Left lung (tissue), 10 donors: ENCODE measurements around the gene HBD. TPM values are rescaled to one million over a fixed set of nuclear protein-coding genes. Genes with fewer than 3 reads are reported as not detected.

Experiments
- ATAC-seq: fragments of 200-7000 bp; cut with Tn5 transposase; one replicate; pipeline ENCODE4 v1.9.1; 2020; ENCODE audit warnings: moderate library complexity
- DNase-seq, 4 donors: peaks; one replicate each; pipeline ENCODE4 v3.0.0-alpha.2; 2013 to 2020
- H3K27ac ChIP-seq, 2 donors: fragments of 200-600 bp; sonication (generic) in 1 of 2; one replicate each; pipeline versions ENCODE4 v1.5.0 to v1.8.0; 2020 to 2021
- H3K27me3 ChIP-seq, 2 donors: fragments of 200-600 bp; sonication (generic) in 1 of 2; one replicate each; pipeline versions ENCODE4 v1.5.0 to v1.8.0; 2020 to 2021
- H3K36me3 ChIP-seq, 2 donors: fragments of 200-600 bp; sonication (generic) in 1 of 2; one replicate each; pipeline versions ENCODE4 v1.5.0 to v1.8.0; 2020 to 2021
- H3K4me1 ChIP-seq, 2 donors: fragments of 200-600 bp; one replicate each; pipeline ENCODE4 v1.8.0; 2021
- H3K4me3 ChIP-seq, 2 donors: fragments of 200-600 bp; sonication (generic) in 1 of 2; one replicate each; pipeline versions ENCODE4 v1.5.0 to v1.8.0; 2020 to 2021; ENCODE audit warnings: mild to moderate bottlenecking in 1 of 2
- H3K9me3 ChIP-seq, 2 donors: fragments of 200-600 bp; sonication (generic) in 1 of 2; one replicate each; pipeline versions ENCODE4 v1.5.0 to v1.8.0; 2020 to 2021
- intact Hi-C, 2 donors: fragments of 100-400 bp; cut with DNase I; formaldehyde crosslinking; loops; one replicate each; pipeline versions ENCODE4 v1.11.2 to v1.14.2; 2022
- polyA plus RNA-seq, 6 donors: library from polyadenylated mRNA; unstranded; fragments of 120-200 nt; gene quantifications; one replicate each; pipeline ENCODE4 v1.2.1, GENCODE V29; 2013; ENCODE audit not compliant: insufficient read length in 6 of 6
- total RNA-seq, 2 donors: library from RNA; stranded (reverse); fragmentation: NEBNext Ultra II Directional; extraction: Animal tissue kit (Norgen Biotek cat#: 25700); gene quantifications; one replicate each; pipeline ENCODE4 v1.2.1, GENCODE V29; 2021
- TF ChIP-seq, protein P1 (sequence below), 2 donors: fragments of 200-600 bp; sonication (generic) in 1 of 2; IDR thresholded peaks; one replicate each; pipeline versions ENCODE4 v1.5.0 to v1.8.0; 2021; ENCODE audit warnings: antibody characterized with exemption in 2 of 2
- donor health status: DM: no; HTN: yes; CAD: no.
- donor health status: DM: no; HTN: no; CAD: no.

HBD gene
- total and polyA plus RNA-seq, 8 donors, result 0.44 to 1.2 (median 0.82) TPM; not detected in 1

DNA sequence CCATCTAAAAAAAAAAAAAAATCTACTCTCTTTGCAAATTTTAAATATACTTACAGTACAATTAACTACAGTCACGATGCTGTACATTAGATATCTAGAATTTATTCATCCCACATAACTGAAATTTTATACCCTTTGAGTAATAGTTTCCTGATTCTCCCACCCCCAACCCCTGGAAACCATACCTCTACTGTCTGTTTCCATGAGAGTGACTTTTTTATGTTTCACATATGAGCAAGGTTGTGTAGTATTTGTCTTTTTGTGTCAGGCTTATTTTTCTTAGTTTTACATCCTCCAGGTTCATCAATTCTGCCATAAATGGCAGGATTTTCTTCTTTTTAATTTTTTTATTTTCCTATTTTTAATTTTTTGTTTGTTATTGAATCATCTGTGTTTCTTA is 10.6 kb downstream of the HBD start:
- no peak for DNase-seq
- H3K27me3 ChIP-seq, result no peaks in the 10 kb centered on the region
- no peak overlapping the region for H3K27ac ChIP-seq

DNA sequence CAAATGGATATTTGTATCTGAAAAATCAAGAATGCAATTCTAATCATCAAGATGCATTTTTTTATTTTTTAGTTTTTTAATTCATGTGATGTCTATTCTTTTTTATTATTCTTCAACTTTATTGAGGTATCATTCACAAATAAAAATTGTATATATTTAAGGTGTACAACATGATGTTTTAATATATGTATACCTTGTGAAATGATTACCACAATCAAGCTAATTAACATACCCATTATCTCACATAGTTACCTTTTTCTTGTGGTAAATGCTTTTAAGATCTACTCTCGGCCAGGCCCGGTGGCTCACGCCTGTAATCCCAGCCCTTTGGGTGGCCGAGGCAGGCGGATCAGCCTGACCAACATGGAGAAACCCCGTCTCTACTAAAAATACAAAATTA is 11.1 kb downstream of the HBD start:
- Histone ChIP-seq H3K27me3 (no peaks in the 10 kb centered on the region), H3K4me3 (no peak overlapping the region), H3K4me1 (no peaks in the 10 kb centered on the region), H3K27ac (no peak overlapping the region), H3K9me3 (peaks cover 0 to 2% of the 10 kb centered on the region in 2 donors), H3K36me3 (no peaks in the 10 kb centered on the region)
- ATAC-seq (no peak), DNase-seq (no peak)
- TF ChIP-seq, protein P1, sequence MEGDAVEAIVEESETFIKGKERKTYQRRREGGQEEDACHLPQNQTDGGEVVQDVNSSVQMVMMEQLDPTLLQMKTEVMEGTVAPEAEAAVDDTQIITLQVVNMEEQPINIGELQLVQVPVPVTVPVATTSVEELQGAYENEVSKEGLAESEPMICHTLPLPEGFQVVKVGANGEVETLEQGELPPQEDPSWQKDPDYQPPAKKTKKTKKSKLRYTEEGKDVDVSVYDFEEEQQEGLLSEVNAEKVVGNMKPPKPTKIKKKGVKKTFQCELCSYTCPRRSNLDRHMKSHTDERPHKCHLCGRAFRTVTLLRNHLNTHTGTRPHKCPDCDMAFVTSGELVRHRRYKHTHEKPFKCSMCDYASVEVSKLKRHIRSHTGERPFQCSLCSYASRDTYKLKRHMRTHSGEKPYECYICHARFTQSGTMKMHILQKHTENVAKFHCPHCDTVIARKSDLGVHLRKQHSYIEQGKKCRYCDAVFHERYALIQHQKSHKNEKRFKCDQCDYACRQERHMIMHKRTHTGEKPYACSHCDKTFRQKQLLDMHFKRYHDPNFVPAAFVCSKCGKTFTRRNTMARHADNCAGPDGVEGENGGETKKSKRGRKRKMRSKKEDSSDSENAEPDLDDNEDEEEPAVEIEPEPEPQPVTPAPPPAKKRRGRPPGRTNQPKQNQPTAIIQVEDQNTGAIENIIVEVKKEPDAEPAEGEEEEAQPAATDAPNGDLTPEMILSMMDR (IDR thresholded peaks at IDR 0.05), result no peak
- intact Hi-C loops, result no loop called here

More for the DNA sequence above, 10.6 kb downstream of the HBD start:
- H3K4me3 ChIP-seq, result no peak overlapping the region
- intact Hi-C loops, result no loop called here
- no peak for ATAC-seq
- H3K9me3 ChIP-seq, result peaks cover 0 to 2% of the 10 kb centered on the region in 2 donors
- no peaks in the 10 kb centered on the region for H3K36me3 ChIP-seq
- TF ChIP-seq, protein P1 (IDR thresholded peaks at IDR 0.05), result no peak
- H3K4me1 ChIP-seq, result no peaks in the 10 kb centered on the region

DNA sequence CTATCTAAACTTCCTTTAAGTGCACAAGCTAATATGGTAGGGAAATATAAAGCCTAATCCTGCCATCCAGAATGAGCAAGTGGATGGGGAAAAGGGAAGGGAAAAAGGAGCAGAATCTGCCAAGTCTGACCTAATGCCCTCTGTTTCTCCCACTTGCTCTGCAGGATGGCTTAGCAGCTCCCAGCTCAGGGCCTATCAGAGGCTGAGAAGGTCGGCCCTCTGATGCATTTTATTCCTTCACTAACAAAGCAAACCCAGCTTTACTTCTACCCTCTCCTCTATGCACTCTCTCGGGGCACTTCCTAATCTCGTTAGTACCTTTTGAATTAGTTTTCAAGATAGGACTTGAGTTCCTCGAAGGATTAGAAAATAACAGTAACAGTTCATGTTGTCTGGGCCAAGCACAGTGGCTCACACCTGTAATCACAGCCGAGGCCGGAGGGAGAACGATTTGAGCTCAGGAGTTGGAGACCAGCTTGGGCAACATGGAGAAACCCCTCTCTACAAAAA is 23.9 kb downstream of the HBD start:
- H3K4me3 ChIP-seq, result no peak overlapping the region
- H3K27me3 ChIP-seq, result no peaks in the 10 kb centered on the region
- no peaks in the 10 kb centered on the region for H3K36me3 ChIP-seq
- no peaks in the 10 kb centered on the region for H3K4me1 ChIP-seq
- H3K9me3 ChIP-seq, result no peaks in the 10 kb centered on the region
- H3K27ac ChIP-seq, result no peak overlapping the region
- no peak for DNase-seq
- no peak for ATAC-seq
- intact Hi-C loops, result no loop called here
- TF ChIP-seq, protein P1 (IDR thresholded peaks at IDR 0.05), result no peak

DNA sequence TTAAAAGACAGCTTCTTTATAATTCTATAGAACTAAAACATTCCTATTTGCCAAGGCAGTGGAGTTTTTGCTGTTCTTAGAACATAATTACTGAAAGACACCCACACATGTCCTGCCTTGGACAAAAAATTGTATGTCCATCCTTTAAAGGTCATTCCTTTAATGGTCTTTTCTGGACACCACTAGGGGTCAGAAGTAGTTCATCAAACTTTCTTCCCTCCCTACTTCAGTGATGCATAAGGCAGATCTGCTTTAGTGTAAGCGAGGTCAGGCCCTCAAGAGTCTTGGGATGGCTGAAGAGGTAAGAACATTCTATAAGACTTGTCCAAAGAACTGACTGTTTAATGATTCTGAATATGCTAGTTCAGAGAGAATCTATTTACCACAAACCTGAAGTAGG is 29.5 kb downstream of the HBD start:
- Histone ChIP-seq H3K9me3 (no peaks in the 10 kb centered on the region), H3K4me3 (no peak overlapping the region), H3K27ac (no peak overlapping the region), H3K4me1 (no peaks in the 10 kb centered on the region), H3K36me3 (no peaks in the 10 kb centered on the region), H3K27me3 (no peaks in the 10 kb centered on the region)
- ATAC-seq (peak; percentile 69), DNase-seq (peak in 2 of 4 donors; percentile 6 to 38)
- intact Hi-C loops, result no loop called here
- TF ChIP-seq, protein P1 (IDR thresholded peaks at IDR 0.05), result peak in 1 of 2 donors; percentile 31

DNA sequence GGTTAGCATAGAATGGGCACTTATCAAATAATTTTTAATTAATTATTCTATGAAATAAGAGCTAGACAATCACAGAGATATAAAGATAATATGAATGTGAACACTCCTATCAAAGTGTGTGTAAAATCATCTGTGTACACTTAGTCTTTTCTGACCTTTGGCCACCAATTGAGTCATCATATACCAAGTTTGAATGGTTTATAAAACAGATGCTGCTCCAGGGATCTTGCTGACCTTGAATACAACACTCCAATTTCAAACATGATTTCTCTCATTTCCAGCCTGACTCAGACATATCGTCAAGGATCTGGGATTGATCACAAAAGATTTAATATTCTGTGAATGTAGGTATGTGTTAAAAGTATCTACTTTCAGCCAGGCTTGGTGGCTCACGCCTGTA is 30.9 kb downstream of the HBD start:
- H3K36me3 ChIP-seq, result no peaks in the 10 kb centered on the region
- DNase-seq (no peak), ATAC-seq (no peak)
- H3K4me3 ChIP-seq, result no peak overlapping the region
- intact Hi-C loops, result no loop called here
- no peaks in the 10 kb centered on the region for H3K4me1 ChIP-seq
- no peak overlapping the region for H3K27ac ChIP-seq
- H3K9me3 ChIP-seq, result no peaks in the 10 kb centered on the region
- TF ChIP-seq, protein P1 (IDR thresholded peaks at IDR 0.05), result no peak
- H3K27me3 ChIP-seq, result no peaks in the 10 kb centered on the region
